K562 (cell line): ENCODE measurements around the gene ATOSA. TPM values are rescaled to one million over a fixed set of nuclear protein-coding genes. Genes with fewer than 3 reads are reported as not detected.
A peak's percentile ranks its signal among the peaks of the same experiment; 100 is the strongest.

Source experiments
- AFF4 ChIP-seq: sonication (generic); formaldehyde crosslinking; IDR thresholded peaks from 2 replicates; pipeline ENCODE4 v1.8.0; 2023; ENCODE audit warnings: mild to moderate bottlenecking, missing genetic modification reagents
- ARID2 ChIP-seq: fragments of 450-650 bp; IDR thresholded peaks from 2 replicates; pipeline ENCODE4 v1.6.1; 2017; ENCODE audit warnings: antibody characterized with exemption, mild to moderate bottlenecking
- CHD2 ChIP-seq: IDR thresholded peaks from 2 replicates; pipeline ENCODE4 v1.6.1; 2011; ENCODE audit warnings: low read depth, low read length
- FOXA3 ChIP-seq, 2 experiments: fragments of 450-650 bp in 1 of 2; sonication (generic) in 1 of 2; formaldehyde crosslinking; IDR thresholded peaks in 1 of 2; conservative IDR thresholded peaks in 1 of 2; 2 replicates each; pipeline versions ENCODE4 v1.4.0 to v1.8.0; 2020 to 2022; ENCODE audit warnings: mild to moderate bottlenecking in 2 of 2, missing genetic modification reagents in 1 of 2
- IRF2 ChIP-seq: sonication (generic); formaldehyde crosslinking; IDR thresholded peaks from 2 replicates; pipeline ENCODE4 v1.8.1; 2022; ENCODE audit warnings: mild to moderate bottlenecking, missing genetic modification reagents
- MBD2 ChIP-seq: sonication (generic); IDR thresholded peaks from 2 replicates; pipeline ENCODE4 v1.6.1; 2016; ENCODE audit warnings: low read depth, borderline replicate concordance
- MCM5 ChIP-seq: fragments of 450-650 bp; IDR thresholded peaks from 2 replicates; pipeline ENCODE4 v1.6.1; 2016; ENCODE audit warnings: low read depth
- PBX2 ChIP-seq, 2 experiments: IDR thresholded peaks in 1 of 2; conservative IDR thresholded peaks in 1 of 2; 2 replicates each; pipeline ENCODE4 v1.6.1; 2016; ENCODE audit warnings: low read depth in 2 of 2, mild to moderate bottlenecking in 1 of 2, missing compliant biosample characterization in 1 of 2, missing genetic modification characterization in 1 of 2, moderate library complexity in 1 of 2
- RFX5 ChIP-seq: IDR thresholded peaks from 2 replicates; pipeline ENCODE4 v1.6.1; 2011; ENCODE audit warnings: low read depth, mild to moderate bottlenecking, improper control_type of control experiment, low read length
- SMARCB1 ChIP-seq: IDR thresholded peaks from 2 replicates; pipeline ENCODE4 v1.6.1; 2011; ENCODE audit warnings: improper control_type of control experiment, low read depth; ENCODE audit not compliant: insufficient read length
- TFAP4 ChIP-seq: sonication (generic); formaldehyde crosslinking; IDR thresholded peaks from 2 replicates; pipeline ENCODE4 v1.8.0; 2022; ENCODE audit warnings: missing genetic modification reagents, mild to moderate bottlenecking, moderate library complexity, borderline replicate concordance
- ZBTB1 ChIP-seq: sonication (generic); formaldehyde crosslinking; IDR thresholded peaks from 2 replicates; pipeline ENCODE4 v1.8.1; 2023; ENCODE audit warnings: missing genetic modification reagents, low read depth, mild to moderate bottlenecking, borderline replicate concordance
- ZNF280A ChIP-seq: fragments of 450-650 bp; IDR thresholded peaks from 2 replicates; pipeline ENCODE4 v1.6.1; 2018; ENCODE audit warnings: mild to moderate bottlenecking, low read depth; ENCODE audit not compliant: partially characterized antibody
- polyA plus RNA-seq, 8 experiments: library from polyadenylated mRNA; depleted of rRNA in 4 of 8; stranded (reverse) in 5 of 8; unstranded in 3 of 8; fragments of >200 nt; fragmentation: Nextera tagmentation in 2 of 8; fragmentation: Illumina TruSeq in 1 of 8; extraction: Ambion mirVana in 2 of 8; extraction: Trizol in 1 of 8; gene quantifications; 2 replicates each; pipeline versions ENCODE4 v1.2.1 to v1.2.3, GENCODE V29; 2011 to 2014; ENCODE audit warnings: inconsistent platforms in 1 of 8, missing spikeins in 1 of 8
- total RNA-seq, 7 experiments: library from RNA; depleted of rRNA in 6 of 7; stranded (reverse); fragments of >200 nt in 6 of 7; fragmentation: Illumina TruSeq in 2 of 7; extraction: Trizol in 2 of 7; gene quantifications; 2 replicates each; pipeline versions ENCODE4 v1.2.1 to v1.2.3, GENCODE V29; 2011 to 2021; ENCODE audit warnings: low replicate concordance in 1 of 7

ATOSA gene
- total and polyA plus RNA-seq, 9 of the 15 experiments (the other 6 are each of a cell fraction or from before 2014, with no cell fraction given), result 2.0 to 6.1 (median 3.9) TPM

- TF ChIP-seq IRF2, result no peak
- TF ChIP-seq MCM5, result no peak
- TF ChIP-seq SMARCB1, result no peak
- no peak for TF ChIP-seq AFF4 (CRISPR knock-in tag)
- no peak for TF ChIP-seq CHD2
- peak; percentile 48; the same call in 1 of the 2 replicates for TF ChIP-seq TFAP4 (CRISPR knock-in tag)
- TF ChIP-seq ARID2, result no peak
- TF ChIP-seq ZBTB1 (CRISPR knock-in tag), result no peak
- no peak for TF ChIP-seq RFX5
- no peak for TF ChIP-seq PBX2 (CRISPR knock-in tag; IDR thresholded peaks at IDR 0.05; ENCODE audit: low read depth)
- TF ChIP-seq PBX2 (tag; conservative IDR thresholded peaks at IDR 0.05; ENCODE audit: low read depth), result no peak
- no peak for TF ChIP-seq FOXA3 (CRISPR knock-in tag; conservative IDR thresholded peaks at IDR 0.05 in 1 of 2, IDR thresholded peaks at IDR 0.05 in 1 of 2)
- TF ChIP-seq ZNF280A, result no peak
- TF ChIP-seq MBD2, result no peak
Observed at GRCh38 chr15:52679232-52680040, at the start of gene ATOSA (continued).
